Activated CD4-positive, alpha-beta T cell treated with anti-CD3 and anti-CD28 coated beads, Interleukin-2, amount 10 ng/mL, durations not matched to agents 24 days and 14 days (primary cell): ENCODE data around the gene ZNF513. TPM values are rescaled to one million over a fixed set of nuclear protein-coding genes. Genes with fewer than 3 reads are reported as not detected.

ENCODE experiments used
- DNase-seq: peaks from one replicate; pipeline ENCODE4 v3.0.0; 2022
- H3K27ac Mint-ChIP-seq: one replicate; pipeline ENCODE4 v1.8.0; 2022; ENCODE audit warnings: mild to moderate bottlenecking, mixed read lengths
- H3K27me3 Mint-ChIP-seq: one replicate; pipeline ENCODE4 v1.8.0; 2022; ENCODE audit warnings: mixed read lengths
- H3K36me3 Mint-ChIP-seq: one replicate; pipeline ENCODE4 v1.8.0; 2022; ENCODE audit warnings: low read depth, mild to moderate bottlenecking, mixed read lengths
- H3K4me1 Mint-ChIP-seq: one replicate; pipeline ENCODE4 v1.8.0; 2021; ENCODE audit warnings: mixed read lengths
- H3K4me3 Mint-ChIP-seq: one replicate; pipeline ENCODE4 v1.8.0; 2022; ENCODE audit warnings: mild to moderate bottlenecking, moderate library complexity, mixed read lengths
- H3K9me3 Mint-ChIP-seq: one replicate; pipeline ENCODE4 v1.8.0; 2021; ENCODE audit warnings: mixed read lengths
- intact Hi-C: fragments of 100-400 bp; cut with micrococcal nuclease; formaldehyde crosslinking; loops from one replicate; pipeline ENCODE4 v1.15.1; 2023
- total RNA-seq: library from RNA; stranded (reverse); gene quantifications from 2 replicates; pipeline ENCODE4 v1.2.3, GENCODE V29; 2022

The ZNF513 gene
- total RNA-seq, 1 donor from 2014 or later = 13.5 TPM

DNA sequence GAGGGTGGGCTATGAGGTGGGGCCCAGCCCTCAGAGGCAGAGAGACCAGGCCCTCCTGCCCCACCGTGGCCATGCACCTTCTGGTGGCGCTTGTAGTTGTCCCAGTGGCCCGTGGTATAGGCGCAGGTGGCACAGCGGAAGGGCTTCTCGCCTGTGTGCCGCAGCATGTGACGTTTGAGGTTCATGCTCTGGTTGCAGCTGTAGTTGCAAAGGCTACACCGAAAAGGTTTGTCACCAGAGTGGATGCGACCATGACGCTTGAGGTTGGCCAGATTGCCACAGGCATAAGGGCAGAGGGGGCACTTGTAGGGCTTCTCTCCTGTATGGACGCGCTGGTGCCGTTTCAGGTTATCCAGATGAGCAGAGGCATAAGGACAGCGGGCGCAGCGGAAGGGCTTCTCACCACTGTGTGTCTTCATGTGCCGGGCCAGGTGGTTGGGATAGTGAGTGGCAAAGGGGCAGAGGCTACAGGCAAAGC, 2.9 kb downstream of the ZNF513 start:
- DNase-seq = no peak
- Mint-ChIP-seq H3K27me3 (no peaks in the 10 kb centered on the region), H3K4me1 (peaks cover 32% of the 10 kb centered on the region), H3K27ac (peak overlapping the region; percentile 68), H3K4me3 (peak overlapping the region; percentile 12), H3K36me3 (peaks cover 72% of the 10 kb centered on the region), H3K9me3 (no peaks in the 10 kb centered on the region)
- intact Hi-C loops = no loop called here

DNA sequence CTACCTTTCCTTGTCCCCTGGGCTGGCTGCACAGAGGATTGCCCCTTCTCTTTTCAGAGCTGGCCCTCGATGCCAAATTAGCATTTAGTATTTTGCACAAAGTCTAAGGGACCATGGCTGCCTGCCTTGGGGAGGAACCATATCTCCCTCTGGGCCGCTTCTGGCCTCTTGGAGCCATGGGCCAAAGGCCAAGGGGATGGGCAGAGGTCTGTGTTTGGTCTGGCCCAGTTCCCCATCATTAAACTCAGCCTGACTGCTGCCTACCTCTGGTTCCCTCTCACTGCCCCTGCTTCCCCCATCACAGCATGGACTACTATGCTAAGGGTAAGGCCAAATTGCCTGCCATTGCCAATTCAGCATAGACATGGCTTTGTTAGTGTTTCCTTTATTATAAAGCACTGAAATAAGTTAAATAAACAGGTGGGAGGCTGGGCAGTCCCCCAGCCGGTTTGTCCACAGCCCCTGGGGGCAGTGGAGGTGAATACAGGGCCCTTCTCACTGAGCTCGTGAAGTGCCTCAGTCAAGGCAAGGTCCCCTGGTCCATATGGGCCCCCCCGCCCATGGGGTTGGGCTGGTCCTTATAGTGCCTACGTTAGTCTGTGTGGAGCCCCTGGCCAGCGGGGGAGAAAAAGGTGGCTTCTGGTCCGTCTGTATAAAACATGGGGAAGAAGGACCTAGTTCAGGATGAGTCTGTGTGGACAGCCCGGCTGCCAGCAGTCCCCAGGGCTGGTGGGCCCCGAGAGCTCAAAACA, 3.5 kb downstream of the ZNF513 start:
- Mint-ChIP-seq H3K27ac (no peak overlapping the region), H3K4me3 (no peak overlapping the region), H3K27me3 (no peaks in the 10 kb centered on the region), H3K36me3 (peaks cover 74% of the 10 kb centered on the region), H3K4me1 (peaks cover 35% of the 10 kb centered on the region), H3K9me3 (no peaks in the 10 kb centered on the region)
- intact Hi-C loops = no loop called here
- no peak for DNase-seq

DNA sequence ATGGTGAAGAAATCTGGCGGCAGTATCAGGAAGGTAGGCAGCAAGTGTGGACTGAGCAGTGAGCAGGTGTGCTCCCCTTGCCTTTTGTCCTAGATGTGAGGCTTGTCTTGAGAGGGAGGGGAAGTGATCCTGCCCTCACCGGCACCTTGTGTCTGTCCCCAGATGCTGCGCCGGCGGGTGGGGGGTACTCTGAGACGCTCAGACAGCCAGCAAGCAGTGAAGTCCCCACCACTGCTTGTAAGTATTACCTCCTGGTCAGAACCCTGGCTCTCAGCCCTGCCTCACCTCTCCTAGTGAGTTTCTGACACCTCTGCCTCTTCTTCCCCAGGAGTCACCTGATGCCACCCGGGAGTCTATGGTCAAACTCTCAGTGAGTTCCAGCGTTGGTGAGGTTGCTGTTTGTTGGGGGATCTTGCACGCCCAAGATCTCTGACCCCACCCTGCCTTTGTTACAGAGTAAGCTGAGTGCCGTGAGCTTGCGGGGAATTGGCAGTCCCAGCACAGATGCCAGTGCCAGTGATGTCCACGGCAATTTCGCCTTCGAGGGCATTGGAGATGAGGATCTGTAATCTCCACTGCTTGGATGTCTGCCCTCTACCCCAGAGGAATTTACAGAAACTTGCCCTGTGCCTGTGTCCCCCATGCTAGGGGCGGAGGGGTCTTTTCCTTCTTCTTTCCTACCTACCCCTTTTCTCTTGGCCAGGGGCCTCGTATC, 4.2 kb downstream of the ZNF513 start:
- no peak overlapping the region for H3K27ac Mint-ChIP-seq
- intact Hi-C loops = no loop called here
- H3K36me3 Mint-ChIP-seq = peaks cover 71% of the 10 kb centered on the region
- DNase-seq = no peak
- peaks cover 38% of the 10 kb centered on the region for H3K4me1 Mint-ChIP-seq
- H3K9me3 Mint-ChIP-seq = no peaks in the 10 kb centered on the region
- H3K4me3 Mint-ChIP-seq = no peak overlapping the region
- H3K27me3 Mint-ChIP-seq = no peaks in the 10 kb centered on the region

DNA sequence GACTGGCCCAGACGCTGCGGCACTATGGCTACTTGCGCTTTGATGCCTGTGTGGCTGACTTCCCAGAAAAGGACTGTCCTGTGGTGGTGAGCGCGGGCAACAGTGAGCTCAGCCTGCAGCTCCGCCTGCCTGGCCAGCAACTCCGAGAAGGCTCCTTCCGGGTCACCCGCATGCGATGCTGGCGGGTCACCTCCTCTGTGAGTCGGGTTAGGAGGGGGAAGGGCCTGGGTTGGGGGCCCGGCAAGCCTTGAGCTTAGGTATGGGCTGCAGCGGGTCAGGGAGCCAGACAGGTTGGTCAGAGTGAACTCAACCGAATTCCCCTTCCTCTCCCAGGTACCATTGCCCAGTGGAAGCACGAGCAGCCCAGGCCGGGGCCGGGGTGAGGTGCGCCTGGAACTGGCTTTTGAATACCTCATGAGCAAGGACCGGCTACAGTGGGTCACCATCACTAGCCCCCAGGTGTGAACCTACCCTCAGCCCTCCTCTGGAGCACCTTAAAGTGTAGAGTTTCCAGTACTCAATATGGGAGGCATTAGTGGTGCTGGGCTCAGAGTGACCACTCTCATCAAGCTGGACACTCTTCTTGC, 4.9 kb downstream of the ZNF513 start:
- Mint-ChIP-seq H3K4me1 (peaks cover 33% of the 10 kb centered on the region), H3K9me3 (no peaks in the 10 kb centered on the region), H3K4me3 (no peak overlapping the region), H3K27ac (peak overlapping the region; percentile 34), H3K36me3 (peaks cover 68% of the 10 kb centered on the region), H3K27me3 (no peaks in the 10 kb centered on the region)
- no peak for DNase-seq
- intact Hi-C loops = no loop called here

DNA sequence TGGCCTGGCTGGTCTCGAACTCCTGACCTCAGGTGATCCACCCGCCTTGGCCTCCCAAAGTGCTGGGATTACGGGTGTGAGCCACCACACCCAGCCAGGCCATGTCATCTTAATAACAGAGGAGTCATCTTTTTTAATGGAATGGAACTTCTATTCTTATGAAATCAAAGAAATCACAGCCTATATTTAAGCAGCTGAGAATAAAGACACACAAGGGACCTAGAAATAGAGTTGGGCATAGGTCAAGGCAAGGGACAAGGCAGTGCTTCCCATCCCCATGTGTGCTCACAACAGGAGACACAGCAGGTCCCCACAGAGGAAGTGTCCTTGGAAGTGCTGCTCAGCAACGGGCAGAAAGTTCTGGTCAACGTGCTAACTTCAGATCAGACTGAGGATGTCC, 7.0 kb downstream of the ZNF513 start:
- intact Hi-C loops = loop anchor here (5.0 kb wide), 1 partner anchor 289 kb away; the partner anchor contains the start of genes SLC4A1AP and SUPT7L
- Mint-ChIP-seq H3K9me3 (no peaks in the 10 kb centered on the region), H3K27ac (no peak overlapping the region), H3K36me3 (peaks cover 64% of the 10 kb centered on the region), H3K4me3 (no peak overlapping the region), H3K4me1 (peaks cover 29% of the 10 kb centered on the region), H3K27me3 (no peaks in the 10 kb centered on the region)
- no peak for DNase-seq

DNA sequence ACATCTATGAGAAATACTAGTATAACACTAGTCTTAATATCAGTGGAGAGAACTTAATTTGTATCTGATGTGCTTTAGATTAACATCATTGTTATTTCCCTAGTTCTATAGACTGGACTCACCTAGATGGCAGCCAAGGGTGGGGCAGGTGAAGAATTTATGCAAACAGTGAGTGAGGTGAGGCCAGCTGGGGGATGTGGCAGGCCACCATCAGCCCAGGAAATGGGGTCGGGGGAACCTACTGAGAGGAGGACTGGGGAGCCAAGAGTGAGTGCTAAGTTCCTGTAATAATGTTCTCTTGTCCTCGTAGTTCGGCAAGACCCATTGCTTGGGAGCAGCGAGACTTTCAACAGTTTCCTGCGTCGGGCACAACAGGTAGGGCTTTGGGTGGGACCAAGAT, 7.6 kb downstream of the ZNF513 start:
- H3K4me3 Mint-ChIP-seq = peak overlapping the region; percentile 86

DNA sequence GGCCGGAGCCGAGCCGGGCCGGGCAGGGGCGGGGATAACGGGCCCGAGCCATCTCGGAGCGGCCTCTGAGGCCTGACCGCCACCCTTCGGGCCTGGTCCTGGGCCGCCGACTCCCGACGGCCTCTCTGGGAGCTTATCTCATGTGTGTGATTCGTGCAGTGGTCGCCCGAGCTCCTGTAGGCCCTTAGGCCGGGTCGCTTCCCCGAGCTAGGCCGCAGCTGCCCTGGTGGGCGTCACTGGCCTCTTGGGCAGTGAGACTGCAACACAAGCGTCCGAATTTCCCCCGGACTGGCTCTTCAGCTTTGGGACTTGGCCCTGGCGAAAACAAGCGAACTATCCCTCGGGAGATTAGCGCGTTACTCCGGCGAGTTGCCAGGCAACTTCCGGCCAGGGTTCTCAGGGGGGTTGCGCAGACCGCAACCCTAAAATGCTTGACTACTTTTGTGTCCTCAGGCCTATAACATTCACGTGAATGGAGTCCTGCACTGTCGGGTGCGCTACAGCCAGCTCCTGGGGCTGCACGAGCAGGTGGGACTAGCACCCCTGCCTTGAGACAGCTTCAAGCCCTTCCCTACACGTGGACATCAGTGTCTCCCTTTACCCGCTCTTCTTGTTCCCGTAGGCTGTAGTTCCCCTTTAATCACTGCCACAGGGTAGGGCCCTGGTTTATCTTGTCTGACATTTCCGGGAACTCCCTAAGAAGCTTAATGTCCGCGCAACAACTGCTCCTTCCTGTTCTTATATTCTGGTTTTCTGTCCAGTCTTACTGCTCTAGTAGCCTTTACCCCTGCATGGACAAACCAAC, 9.5 kb downstream of the ZNF513 start:
- Mint-ChIP-seq H3K27me3 (no peaks in the 10 kb centered on the region), H3K36me3 (peaks cover 66% of the 10 kb centered on the region), H3K4me3 (peak overlapping the region; percentile 86), H3K27ac (peak overlapping the region; percentile 98), H3K9me3 (no peaks in the 10 kb centered on the region), H3K4me1 (peaks cover 35% of the 10 kb centered on the region)
- DNase-seq = peak; percentile 80
- intact Hi-C loops = loop anchor here (1.0 to 5.0 kb wide), 9 partner anchors 9 to 291 kb away; partner anchors contain the start of genes CCDC121, GPN1, GTF3C2 and IFT172

More for the DNA sequence above, 7.6 kb downstream of the ZNF513 start:
- H3K9me3 Mint-ChIP-seq = no peaks in the 10 kb centered on the region
- peaks cover 65% of the 10 kb centered on the region for H3K36me3 Mint-ChIP-seq
- peaks cover 32% of the 10 kb centered on the region for H3K4me1 Mint-ChIP-seq
- H3K27me3 Mint-ChIP-seq = no peaks in the 10 kb centered on the region
- peak overlapping the region; percentile 22 for H3K27ac Mint-ChIP-seq
- DNase-seq = no peak
- intact Hi-C loops = loop anchor here (5.0 kb wide), 1 partner anchor 289 kb away; the partner anchor contains the start of genes SLC4A1AP and SUPT7L

DNA sequence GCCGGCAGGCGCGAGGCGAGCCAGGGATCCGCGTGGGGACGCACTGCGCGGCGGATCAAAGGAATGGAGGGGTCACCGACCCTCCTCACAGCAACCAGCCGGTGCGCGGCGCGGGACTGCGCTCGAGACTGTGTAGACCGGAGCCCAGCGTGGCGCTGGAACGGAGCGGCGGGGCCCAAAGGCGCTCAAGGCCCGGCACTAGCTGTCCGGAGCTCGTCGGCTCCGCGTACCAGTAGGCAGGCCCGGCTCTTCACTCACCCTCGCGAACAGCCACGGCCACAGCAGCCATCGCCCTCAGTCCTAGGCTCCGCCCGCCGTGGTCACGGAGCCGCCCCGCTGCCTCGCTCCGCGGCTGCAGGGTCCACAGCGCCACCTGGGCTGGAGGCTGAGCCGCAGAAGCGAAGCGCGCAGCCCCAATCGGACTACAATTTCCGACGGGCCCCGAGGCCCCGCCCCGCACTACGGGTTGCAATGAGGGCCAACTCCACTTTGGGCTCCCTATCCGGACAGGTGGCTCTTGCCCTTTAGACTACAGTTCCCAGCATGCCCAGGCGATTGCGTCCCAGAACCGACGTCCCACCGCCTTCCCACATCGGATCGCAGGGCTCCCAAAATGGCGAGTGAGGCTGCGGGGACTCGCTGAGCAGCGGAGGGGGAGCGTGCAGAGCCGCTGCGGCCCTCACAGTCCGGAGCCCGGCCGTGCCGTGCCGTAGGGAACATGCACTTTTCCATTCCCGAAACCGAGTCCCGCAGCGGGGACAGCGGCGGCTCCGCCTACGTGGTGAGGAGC, 10.3 kb downstream of the ZNF513 start, which contains the start of the genes EIF2B4 and SNX17:
Gene EIF2B4 (minus strand): TSS at position 313 of the 790 bp plus-strand sequence. CDS start 24 bp downstream, at position 289.
Gene SNX17 (plus strand): TSS at position 591 of the 790 bp plus-strand sequence. CDS start 128 bp downstream, at position 719.
- intact Hi-C loops = loop anchor here (1.0 to 5.0 kb wide), 9 partner anchors 10 to 292 kb away; partner anchors contain the start of genes CCDC121, GPN1, GTF3C2 and IFT172
- H3K4me3 Mint-ChIP-seq = peak within 1 kb of the TSS; percentile 86
- peaks cover 64% of the 10 kb centered on the region for H3K36me3 Mint-ChIP-seq
- peak within 1 kb of the TSS; percentile 98 for H3K27ac Mint-ChIP-seq
- H3K27me3 Mint-ChIP-seq = no peaks in the 10 kb centered on the region
- DNase-seq = peak; percentile 100
- H3K9me3 Mint-ChIP-seq = no peaks in the 10 kb centered on the region
- peaks cover 34% of the 10 kb centered on the region for H3K4me1 Mint-ChIP-seq

DNA sequence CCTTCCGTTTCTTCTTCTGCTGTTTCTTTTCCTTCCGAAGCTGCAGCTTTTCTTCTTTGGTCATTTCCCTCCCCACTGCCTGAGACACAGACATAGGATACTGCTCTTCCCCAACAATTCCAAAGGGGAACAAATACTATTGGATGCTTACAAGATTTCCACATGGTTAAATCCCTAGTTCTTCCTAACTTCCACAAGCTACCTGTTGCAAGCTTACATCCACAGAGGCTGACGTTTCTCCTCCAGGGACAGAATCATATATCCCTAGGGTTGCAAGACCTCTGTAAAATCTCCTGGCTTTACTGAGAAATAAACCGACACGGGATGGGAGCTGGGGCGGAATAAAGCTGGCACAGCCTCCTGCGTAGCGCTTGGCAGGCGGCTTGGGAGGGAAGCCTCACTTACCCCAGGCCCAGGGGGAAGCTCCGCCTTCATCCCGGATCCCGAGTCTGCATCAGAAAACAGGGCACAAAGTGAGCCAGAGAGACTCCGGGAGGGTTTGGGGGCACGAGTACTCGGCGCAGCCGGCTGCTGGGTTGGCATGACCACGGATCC, 11.0 kb downstream of the ZNF513 start:
- peak overlapping the region; percentile 91 for H3K27ac Mint-ChIP-seq
- H3K36me3 Mint-ChIP-seq = peaks cover 61% of the 10 kb centered on the region
- H3K9me3 Mint-ChIP-seq = no peaks in the 10 kb centered on the region
- intact Hi-C loops = loop anchor here (1.0 to 5.0 kb wide), 9 partner anchors 11 to 293 kb away; partner anchors contain the start of genes CCDC121, GPN1, GTF3C2 and IFT172
- peaks cover 35% of the 10 kb centered on the region for H3K4me1 Mint-ChIP-seq
- H3K27me3 Mint-ChIP-seq = no peaks in the 10 kb centered on the region
- H3K4me3 Mint-ChIP-seq = peak overlapping the region; percentile 86
- DNase-seq = no peak

DNA sequence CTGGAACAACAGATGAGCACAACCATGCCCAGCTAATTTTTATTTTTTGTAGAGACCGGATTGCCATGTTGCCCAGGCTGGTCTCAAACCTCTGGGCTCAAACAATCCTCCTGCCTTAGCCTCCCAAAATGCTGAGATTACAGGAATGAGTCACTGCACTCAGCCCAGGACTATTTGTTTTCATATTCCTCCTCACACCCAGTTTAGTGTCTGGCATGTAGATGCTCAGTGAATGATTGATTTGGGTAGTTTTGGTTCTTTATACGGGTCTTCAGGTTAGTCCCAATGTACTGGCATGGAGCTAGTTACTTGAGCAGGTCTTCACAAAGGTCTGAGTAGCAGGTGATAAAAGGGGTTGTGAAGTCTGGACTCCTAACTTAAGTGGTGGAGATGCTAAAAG, 16.6 kb downstream of the ZNF513 start:
- Mint-ChIP-seq H3K4me3 (no peak overlapping the region), H3K36me3 (peaks cover 54% of the 10 kb centered on the region), H3K27ac (peak overlapping the region; percentile 62), H3K4me1 (peaks cover 16% of the 10 kb centered on the region), H3K9me3 (no peaks in the 10 kb centered on the region), H3K27me3 (no peaks in the 10 kb centered on the region)
- no peak for DNase-seq
- intact Hi-C loops = no loop called here

DNA sequence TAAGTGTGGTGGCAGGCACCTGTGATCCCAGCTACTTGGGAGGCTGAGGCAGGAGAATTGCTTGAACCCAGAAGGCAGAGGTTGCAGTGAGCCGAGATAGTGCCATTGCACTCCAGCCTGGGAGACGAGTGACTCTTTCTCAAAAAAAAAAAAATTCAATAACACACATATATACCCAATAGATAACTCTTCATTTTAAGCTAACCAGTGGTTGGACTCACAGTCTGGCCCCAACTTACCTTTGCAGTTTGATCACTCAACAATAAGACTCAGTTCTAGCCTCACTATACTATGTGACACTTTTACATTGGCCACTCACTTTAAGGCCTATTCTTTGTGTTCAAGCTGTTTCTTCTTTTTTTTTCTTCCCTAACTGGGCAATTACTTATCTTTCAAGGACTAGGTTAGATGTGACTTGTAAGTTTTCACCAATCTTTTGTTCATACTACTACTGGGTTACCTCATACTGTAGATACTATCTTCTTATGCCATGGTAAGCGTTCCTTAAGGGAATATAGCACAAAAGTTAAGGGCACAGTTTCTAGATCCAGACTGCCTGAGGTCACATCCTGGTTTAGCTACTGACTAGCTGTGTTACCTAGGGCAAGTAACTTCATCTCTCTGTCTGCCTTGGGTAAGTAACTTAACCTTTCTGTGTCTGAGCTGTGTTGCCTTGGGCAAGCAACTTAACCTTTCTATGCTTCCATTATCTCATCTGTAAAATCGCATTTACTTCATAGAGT, 17.7 kb downstream of the ZNF513 start:
- Mint-ChIP-seq H3K27me3 (no peaks in the 10 kb centered on the region), H3K4me1 (peaks cover 19% of the 10 kb centered on the region), H3K36me3 (peaks cover 54% of the 10 kb centered on the region), H3K4me3 (no peak overlapping the region), H3K27ac (no peak overlapping the region), H3K9me3 (no peaks in the 10 kb centered on the region)
- DNase-seq = no peak
- intact Hi-C loops = no loop called here
